ENCODE results near the gene RASAL2.

RASAL2 gene

DNA sequence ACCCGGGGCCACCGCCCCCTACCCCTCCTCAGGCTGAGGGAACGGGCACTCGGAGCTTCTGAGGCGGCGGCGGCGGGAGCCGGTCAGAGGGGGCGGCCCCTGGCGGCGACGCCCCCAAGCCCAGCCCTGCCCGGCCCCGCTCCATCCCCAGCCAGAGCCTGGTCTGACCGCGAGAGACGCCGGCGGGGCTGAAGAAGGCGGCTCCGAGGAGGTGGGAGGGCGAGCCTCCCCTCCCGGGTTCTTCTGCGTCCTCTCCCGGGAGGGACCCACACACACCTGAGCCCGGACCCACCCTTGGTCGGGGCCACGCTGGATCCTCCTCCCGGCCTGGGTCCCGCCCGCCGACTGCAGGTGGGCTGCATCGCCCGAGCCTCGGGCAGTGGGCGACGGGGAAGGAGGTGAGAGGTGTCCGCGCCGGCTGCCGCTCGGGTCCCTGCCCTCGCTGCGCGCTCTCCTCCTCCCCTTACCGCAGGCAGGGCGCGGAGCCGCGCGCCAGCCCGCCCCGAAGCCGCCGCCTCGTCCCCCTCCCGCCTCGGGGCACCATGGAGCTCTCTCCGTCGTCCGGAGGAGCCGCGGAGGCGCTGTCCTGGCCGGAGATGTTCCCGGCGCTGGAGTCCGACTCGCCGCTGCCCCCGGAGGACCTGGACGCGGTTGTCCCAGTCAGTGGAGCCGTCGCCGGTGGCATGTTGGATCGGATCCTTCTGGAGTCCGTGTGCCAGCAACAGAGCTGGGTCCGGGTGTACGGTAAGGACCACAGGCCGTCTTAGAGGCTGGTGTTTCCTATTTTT lies at the start of gene RASAL2:
Gene RASAL2 (plus strand): TSS at position 154 of the 788 bp plus-strand sequence. CDS start 389 bp downstream, at position 543.
- peak; percentile 91 for DNase-seq

DNA sequence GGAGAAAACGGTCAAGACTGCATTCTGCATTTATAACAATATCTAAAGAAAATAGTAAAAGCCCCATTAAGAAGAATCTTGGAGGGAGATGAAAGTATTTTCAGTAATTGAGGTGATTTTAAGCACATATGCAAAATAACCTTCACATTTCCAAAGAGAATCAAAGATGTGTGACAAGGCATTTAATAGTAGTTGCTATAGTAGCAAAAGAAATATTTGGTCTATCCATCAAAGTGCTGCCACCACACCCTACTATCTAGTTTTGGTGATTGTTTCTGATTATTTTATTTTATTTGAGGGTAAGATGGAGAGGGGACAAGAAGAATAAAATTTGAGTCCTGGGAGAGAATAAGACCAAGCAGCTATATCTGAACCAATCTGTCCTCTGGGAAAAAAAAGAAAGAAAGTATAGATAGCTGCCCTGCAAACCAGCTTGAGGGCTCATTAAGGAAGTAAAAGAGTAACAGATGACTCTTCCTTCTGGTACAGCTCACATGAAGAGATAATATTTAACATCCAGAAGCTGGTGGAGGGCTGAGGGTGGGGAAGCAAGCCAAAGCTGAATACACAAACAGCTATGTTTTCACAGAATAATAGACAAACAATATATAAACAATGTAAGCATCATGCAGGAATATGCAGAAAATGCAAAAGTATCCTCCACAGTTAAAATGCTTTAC lies 47.2 kb upstream of the RASAL2 start:
- no peak for DNase-seq

DNA sequence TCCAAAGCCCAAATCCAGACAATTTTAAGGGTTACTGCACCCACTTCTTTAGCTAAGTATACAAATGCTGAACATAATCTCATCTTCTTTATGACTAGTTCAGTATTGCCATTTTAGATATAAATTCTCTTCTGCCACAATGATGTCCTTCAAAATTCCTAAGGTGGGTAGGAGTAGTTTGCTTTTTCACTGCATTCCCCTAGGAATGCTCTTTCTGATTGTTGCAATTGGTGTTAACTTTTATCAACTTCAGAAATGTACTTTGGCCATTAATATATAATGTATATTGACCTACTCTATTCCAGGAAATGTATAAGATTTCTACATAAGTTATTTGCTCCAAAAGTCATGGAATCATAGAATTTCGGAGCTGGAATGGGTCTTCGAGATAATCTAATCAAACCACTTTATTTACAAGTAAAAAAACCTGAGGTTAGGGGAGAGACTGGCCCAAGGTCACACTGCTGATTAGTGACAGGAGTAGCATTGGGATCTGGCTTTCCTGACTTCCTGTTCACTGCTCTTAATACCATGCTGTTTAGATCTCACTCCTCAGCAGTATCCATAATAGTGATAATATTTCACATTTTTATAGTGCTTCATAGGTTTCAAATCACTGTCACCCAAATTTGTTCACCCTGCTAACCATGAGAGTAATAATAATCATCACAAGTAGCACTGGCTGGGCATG lies 46.4 kb upstream of the RASAL2 start:
- no peak for DNase-seq

DNA sequence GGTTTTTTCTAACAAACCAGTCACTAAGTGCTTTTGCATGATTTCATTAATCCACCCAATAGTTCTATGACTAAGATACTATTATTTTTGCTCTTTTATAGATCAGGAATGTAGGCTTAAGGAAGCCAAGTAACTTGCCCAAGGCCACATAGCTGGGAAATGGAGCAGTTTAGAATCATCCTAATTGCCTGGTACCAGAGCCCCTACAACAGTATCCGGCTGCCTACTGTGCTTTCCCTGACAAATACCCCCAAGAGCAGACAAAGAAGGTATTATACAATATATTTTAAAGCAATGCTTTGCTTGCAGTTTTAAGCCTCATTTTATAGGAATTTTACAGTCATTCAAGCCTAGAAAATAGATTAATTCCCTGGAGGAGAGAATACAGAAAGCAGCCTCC lies 45.5 kb upstream of the RASAL2 start:
- no peak for DNase-seq

DNA sequence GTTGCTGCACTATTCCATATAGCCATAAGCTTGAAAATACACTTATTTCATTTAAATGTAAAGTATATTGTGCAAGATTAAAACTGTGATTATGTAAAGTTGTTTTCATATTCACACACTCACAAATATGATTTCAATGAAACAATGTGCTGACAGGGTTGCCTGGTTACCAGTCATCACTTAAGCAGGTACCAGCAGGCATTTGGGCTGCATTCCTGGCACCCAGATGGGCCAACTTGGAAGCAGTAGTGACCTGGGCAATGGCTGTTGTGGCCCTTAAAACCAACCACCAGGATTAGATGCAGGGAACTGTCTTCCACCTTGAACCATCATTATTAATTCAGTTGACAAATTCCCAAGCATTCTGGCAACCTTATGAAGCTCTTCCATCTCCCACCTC lies 45.0 kb upstream of the RASAL2 start:
- no peak for DNase-seq

DNA sequence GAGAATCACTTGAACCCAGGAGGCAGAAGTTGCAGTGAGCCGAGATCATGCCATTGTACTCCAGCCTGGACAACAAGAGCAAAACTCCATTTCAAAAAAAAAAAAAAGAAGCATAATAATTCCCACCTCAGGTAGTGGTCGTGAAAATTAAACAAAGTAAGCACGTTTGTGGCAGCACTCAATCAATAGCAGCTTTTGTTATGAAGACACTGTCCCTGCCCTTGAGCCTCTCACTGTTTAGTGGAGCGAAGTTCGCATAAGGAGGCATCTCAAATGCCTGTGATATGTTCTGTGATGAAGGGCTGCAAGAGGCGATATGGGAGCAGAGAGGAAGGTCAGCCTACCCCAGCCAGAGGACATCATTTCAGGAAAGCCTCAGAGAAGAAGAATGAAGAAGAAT lies 43.8 kb upstream of the RASAL2 start:
- DNase-seq, result no peak

DNA sequence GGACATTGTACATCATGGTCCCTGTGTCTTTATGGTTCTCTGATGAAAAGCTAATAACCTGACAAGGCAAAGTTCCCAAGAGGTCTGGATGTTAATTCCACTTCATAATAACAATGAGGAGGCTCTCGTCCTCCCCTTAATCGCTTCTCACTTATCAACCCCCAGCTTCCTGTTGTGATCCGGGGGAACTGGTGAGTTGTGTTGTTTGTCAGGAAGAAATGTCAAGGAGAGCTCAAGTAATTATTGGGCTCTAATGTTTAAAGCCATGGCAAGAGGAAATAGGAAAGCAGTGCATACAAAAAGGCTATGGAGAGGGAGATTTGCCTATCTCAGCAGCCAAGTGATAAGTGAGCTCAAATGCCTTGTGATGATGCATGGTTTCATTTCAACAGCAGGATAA lies 42.8 kb upstream of the RASAL2 start:
- DNase-seq, result no peak

DNA sequence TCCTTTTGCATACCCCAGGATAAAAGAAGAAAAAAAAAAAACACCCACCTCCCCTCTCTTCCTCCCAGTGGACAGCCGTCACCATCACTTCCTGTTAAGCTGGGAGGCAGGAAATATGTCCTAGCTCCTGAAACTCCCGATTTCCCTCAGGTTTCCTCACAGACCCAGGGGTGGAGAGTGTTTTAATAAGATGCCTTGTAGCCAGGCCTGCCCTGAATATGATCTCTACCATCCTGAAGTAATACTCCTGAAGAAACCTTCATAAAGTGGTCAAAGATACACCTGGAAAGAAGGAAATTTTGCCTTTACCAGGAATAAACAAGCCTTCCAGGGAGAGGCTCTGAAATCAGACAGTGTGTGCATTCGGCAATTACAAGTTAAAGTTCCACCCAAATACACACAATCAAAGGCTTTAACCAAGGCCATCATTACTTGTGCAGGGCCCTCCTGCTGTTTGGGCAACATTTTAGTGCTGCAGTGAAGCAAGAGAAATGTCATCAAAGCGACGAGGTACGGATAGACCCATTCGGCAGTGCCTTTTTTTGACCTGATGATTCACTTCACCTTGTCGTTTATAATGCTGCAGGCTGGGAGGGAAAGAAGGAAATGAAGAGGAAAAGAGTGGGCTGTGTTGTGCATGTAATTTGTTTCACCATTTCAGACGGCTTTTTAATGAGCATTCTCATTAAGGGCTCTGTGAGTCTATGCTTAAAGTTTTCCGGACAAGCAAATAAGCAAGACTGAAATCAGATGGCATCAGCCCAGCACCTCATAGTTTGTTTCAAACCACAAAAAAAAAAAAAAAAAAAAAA lies 41.0 kb upstream of the RASAL2 start:
- no peak for DNase-seq

DNA sequence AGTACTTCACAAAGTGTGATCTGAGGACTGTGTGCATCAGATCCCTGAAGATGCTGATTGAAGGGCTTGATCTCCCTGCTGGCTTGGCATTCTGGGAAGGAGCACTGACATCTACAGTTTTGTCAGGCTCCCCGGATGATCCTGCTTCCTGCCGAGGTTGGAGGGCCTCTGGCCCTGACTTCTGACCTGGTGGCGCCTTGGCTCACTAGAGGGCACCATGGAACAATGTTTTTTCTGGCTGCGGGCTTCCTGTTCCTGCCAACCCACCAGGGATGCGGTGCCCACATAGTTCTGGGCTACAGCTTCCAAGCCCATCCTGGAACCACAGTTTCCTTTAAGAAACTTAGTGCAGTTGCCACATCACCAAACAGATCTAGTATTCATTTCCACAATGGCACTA lies 38.8 kb upstream of the RASAL2 start:
- DNase-seq, result peak; percentile 30

DNA sequence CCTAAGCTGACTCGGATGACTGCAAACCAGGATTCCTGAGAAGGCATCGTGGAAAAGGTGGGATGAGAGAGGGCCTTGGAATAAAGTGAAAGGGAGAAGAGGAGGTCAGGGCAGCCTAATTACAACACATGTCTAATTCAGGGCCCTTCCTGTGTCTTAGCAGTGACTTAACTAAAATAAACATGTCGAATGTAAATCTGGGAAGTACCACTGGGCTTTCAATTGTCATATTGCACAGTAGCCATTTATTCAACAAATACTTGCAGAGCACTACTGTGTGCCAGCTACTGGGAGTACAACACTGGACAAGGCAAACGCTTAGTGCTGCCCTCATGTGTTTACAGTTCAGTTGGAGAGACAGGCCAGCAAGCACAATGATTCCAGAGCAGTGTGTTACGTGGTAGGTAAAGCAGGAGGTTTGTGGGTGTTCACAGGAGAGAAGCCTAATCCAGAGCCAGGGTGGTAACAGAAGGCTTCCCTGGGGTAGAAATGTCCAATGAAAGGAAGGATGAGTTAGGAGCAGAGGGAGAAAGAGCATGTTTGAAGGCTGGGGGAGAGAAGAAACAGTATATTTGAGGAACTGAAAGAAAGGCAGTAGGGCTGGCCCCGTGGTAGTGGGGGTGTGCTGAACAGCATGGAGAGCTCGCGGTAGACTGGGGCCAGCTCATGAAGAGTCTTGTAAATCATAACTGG lies 38.0 kb upstream of the RASAL2 start:
- no peak for DNase-seq

DNA sequence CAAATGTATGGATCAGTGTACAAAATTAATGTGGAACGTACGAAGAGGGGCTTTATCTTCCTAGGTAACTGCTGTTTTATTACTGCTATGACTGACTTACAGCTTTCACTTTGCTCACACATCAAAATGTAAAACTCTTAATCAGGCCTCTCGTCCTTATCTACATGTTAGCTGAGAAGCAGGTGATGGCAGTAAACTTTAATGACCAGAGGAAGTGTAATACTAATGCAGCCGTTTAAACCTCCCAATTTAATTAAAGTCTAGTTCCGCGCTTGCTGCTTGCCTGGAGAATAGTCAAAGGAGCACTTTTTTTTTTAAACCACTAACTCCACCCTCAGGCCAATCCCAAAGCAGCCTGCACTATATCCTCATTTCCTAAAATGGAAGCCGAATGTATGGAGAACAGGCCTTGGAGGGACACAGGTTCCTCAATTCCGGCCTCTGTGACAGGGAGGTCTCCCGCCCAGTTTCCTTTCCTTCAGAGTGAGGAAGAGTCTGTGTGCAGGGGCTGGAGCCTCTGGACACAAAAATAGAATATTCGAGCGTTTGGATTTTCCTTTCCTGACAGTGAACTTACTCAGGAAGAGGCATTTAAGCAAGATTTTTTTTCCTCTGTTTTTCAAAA lies 36.7 kb upstream of the RASAL2 start:
- DNase-seq, result peak; percentile 64

DNA sequence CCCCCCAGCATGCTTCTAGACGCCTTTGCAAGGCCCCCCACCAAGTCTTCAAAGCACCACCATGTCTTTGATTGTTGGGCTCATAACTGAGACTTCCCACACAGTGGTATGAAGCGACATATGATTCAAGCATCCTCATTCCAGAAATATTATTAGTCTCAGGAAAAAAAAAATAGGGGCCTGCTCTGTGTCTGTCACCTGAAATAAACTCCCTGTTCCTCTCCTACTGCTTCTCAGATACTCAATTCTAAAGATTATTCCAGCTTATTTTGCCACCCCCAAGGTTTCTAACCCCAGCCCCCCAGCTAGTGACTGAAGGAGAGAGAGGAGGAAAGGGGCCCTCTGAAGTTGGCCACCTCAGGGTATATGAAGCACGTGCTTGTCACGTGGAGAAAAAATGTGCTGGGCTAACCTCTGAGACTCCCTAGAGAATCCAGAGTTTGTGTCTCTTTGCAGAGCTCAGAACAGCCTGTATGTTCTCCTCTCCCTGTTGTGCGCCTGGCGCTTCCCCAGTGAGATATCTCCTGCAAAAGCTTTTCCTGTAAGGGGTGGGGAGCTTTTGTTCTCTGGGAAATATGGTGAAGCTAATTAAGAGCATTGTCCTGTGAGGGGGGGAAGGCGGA lies 35.9 kb upstream of the RASAL2 start:
- no peak for DNase-seq

DNA sequence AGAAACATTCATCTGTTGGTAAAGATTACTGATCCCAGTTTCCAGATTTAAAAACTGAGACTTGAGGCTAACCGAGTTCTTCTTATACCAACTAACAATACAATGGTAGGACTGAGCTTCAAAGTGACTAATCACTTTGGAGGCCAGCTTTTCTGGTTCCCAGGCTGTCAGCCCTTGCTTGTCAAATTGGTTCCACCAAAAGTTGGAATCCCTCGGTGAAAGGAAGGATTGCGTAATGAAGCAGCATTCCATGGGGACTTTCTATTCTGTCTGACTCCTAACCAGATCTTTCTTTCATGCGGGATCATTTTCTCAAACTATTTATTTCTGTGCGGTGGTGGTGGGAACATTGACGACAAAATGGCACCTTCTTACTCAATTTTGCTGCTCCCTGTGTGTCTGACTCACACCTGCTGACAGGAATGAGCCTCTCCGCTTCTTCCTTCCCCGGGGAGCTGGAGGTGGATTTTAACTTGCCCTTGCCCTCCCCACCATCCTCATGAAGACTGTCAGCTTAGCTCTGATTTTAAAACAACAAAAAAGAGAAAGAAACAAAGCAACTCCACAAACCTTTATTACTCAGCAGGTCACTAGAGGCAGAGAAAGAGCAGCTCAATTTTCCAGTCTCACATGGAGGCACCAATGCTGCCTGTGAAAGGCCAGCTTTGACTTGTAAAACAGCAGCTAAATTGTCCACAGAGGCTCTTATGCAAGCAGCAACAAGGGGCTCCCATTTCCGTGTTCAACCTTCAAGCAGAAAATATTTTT lies 32.9 kb upstream of the RASAL2 start:
- peak; percentile 55 for DNase-seq

DNA sequence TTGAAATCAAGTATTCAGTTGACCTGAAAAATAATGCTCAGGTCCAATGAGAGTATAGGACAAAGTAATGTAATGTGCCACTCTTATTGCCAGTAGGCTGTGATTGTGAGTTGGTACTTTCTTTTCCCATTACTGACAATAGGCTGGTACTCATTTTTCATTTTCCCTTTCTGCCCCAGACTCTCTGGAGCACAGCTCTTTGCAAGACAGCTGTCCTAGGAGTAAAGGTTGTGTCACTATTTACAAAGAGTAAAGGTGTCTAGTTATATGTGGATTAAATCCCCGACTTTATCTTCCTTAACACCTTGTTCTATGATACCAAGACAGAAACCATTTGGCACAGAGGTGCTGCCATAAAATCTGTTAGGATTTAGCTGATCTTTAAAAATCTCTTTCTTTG lies 32.3 kb upstream of the RASAL2 start:
- DNase-seq, result no peak

DNA sequence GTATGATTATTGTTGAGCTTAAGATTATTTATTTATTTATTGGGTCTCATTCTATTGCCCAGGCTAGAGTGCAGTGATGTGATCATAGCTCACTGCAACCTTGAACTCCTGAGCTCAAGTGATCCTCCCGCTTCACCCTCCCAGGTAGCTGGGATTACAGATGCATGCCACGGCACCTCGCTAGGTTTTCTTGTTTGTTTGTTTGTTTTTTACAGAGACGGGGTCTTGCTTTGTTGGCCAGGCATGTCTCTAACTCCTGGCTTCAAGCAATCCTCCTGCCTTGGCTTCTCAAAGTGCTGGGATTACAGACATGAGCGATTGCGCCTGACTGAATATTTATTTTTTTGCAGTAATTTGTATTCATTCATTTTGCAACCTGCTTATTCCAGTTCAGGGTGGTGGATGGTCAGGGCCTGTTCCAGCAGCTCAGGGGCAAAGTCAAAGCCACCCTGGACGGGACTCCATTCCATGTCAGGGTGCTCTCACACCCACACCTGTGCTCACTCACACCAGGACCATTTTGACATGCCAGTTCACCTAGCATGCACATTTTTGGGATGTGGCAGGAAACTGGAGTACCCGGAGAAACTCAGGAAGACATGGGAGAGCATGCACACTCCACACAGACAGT lies 29.6 kb upstream of the RASAL2 start:
- no peak for DNase-seq

DNA sequence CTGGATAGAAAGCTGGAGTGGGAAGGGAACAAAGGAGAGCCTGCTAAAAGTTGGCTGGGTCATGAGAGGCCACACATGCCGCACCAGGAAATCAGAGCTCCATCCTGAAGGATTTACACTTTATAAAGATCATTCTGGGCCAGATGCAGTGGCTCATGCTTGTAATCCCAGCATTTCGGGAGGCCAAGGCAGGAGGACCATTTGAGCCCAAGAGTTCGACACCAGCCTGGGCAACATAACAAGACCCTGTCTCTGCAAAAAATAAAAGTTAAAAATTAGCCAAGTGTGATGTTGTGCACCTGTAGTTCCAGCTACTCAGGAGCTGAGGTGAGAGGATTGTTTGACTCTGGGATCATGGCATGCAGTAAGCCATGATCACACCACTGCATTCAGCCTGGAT lies 28.7 kb upstream of the RASAL2 start:
- no peak for DNase-seq

DNA sequence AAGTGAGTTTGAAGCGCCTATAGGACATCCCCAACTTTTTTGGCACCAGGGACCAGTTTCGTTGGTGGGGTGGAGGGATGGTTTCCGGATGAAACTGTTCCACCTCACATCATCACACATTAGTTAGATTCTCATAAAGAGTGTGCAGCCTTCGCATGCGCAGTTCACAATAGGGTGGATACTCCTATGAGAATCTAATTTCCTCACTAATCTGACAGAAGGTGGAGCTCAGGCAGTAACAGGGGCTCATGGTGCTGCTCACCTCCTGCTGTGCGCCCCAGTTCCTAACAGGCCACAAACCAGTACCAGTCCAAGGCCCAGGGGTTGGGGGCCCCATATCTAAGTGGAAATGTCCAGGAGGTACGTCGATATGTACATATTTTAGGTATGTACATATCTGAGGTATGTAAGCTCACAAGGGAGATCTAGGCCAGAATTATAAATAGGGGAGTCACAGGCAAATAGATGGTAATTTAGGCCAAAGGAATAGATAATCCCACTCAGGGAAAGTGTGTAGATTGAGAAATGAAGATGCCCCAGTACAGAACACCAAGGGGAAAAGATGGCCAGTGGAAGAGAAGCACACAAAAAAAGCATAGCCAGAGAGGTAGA lies 27.5 kb upstream of the RASAL2 start:
- no peak for DNase-seq

DNA sequence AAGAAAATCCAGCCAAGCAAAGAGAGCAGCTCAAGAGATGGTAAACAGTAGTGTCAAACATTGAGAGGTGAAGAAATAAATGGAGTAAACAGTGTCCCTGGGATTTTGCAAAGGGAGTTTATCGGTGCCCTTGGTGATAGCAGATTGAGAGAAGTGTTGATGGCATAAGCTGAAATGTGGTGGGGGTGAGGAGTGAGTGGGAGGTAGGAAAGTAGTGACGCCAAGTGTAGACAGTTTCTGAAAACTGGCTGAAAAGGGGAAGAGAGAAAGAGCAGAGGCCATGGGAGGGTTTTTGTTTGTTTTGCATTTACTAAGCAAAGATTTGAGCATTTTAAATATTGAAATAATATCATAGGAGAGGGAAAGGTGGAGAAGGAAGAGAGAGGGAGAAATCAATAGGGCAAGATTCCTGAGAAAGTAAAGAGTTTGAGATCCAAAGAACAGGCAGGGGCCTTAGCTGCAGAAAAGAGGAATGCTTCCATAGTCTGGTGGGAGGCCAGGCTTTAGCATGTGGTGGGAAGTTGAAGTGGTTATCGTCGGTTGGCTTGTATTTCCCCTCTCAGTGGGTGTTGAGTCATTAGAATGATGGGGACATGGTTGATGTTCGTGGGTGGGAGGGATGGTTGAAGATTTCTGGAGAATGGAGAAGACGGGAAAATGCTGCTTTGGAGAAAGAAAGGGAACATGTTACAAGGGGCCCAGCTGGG lies 26.8 kb upstream of the RASAL2 start:
- DNase-seq, result no peak

DNA sequence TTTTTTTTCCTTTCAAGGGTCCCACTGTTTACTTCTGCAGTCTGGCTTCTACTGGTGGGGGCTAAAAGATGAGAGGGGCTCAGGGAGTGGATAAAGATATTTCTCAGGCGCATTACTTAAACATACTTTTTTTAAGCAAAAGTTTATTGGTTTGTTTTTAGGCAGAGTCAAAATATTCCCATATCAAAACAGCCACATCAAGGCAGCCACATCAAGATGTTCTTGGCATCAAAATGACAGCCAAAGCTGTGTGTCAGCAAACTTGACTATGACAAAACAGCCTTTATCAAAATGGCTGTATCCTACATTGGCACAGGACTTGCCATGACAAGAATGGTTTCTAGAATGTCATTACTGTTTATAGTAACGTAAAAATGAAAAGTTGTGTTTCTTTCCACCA lies 22.1 kb upstream of the RASAL2 start:
- DNase-seq, result no peak

Data from NCI-H526 treated with DMSO at 0.1 percent for 48 hours (cell line).